Middle frontal gyrus (tissue), 1 donor: Measurements from ENCODE around the gene GNB2.
"Not testable (repeated sequence)": the region's sequence is repeated elsewhere in the genome, so short reads cannot be mapped to it uniquely, and the experiment has no call there.

Experiments used
- DNase-seq: peaks from one replicate; pipeline ENCODE4 v3.0.0-alpha.2; 2015; ENCODE audit warnings: low spot score; ENCODE audit errors: extremely low spot score

The GNB2 gene

DNA sequence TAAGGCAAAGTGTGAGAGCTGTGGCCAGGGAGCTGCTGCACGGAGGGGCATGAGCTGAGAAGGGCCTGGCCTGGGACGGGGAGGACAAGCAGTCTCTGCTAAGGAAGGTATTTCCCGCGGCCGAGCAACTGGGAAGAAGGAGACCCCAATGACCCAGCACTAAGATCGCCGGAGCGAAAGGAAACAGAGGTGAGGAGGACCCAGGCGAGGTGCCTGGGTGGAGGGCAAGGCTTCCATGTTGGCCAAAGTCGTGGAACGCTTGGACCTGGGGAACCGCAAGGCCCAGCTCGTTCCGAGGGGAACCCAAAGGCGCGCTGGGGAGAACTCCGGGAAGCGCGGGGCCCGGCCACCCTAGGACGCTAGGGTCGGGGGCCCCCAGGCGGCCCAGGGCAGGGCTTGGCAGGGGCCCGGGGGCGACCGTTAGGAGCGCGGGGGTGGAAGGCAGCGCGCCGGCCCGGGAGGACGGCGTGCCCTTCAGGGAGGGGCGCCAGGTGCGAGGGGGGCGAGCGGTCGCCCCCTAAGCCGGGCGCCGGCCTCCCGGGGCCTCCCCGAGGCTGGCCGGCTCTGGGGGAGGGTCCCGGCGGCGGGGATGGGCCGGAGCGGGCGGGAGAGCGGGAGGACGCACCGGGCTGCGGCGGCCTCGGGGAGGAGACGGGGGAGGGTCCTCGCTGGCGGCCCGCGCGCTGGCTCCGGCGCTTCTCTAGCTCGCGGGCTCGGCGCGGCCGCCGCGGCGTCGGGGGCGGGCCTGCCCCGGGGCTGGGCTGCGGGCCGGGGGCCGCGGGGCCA, 20.0 kb downstream of the GNB2 start:
- no peak for DNase-seq

DNA sequence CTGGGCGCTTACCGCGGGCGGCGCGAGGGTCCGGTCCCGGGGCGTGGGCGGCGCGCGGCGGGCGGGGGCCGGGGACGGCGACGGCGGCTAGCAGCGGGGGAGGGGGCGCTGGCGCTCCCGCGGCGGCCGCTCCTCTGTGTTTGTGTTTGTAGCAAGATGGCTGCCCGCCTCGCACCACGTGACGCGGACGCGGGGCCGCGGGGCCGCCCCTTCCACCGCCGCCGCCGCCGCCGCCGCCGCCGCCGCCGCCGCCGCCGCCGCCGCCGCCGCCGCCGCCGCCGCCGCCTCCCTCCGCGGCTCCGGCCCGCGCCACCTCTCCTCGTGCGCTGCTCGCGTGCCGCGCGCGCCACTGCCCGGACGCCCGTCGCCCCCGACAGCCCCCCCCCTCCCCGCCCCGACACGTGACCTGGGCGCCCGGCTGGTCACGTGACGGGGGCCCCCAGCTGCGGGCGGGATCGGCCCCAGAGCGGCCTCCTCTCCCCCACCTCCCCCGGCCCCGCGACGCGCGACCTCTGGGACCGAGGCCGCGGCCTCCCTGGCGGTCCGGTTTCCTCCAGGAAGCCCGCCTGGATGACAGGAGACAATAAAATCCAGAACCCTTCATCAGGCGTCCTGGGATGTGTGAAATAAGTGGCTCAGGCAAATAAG, 20.7 kb downstream of the GNB2 start, which contains the start of gene GIGYF1:
GIGYF1 (minus strand) TSS at position 153 of the 648 bp plus-strand sequence. CDS start 6,012 bp downstream, outside the sequence.
- no peak for DNase-seq

DNA sequence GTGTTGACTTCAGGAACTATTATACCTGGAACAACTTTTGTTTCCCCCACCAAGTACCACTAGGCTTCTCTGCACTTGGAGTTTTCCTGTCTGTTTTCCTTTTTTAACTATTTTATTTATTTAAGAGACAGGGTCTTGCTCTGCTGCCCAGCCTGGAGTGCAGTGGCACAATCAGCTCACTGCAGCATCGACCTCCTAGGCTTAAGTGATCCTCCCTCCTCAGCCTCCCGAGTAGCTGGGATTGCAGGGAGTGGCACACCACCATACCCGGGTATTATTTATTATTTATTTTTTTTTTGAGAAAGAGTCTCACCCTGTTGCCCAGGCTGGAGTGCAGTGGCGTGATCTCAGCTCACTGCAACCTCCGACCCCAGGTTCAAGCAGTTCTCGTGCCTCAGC, 22.6 kb downstream of the GNB2 start:
- DNase-seq: no peak

DNA sequence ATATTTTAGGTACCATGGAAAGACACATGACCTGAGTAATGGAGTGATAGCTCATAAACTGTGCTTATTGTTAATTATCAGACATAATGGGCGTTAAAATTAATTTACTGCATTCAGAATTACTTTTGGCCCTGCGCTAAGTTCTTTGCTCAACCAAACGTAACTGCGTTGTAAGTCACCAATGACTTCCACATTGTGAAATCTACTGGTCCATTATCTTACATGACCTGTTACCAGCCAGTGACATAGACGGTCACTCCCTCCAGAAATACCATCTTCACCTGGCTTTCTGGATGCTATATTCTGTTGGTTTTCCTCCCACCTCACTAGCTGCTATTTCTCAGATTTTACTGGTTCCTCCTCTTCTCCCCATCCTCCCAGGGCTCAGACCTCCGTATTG, 25.5 kb downstream of the GNB2 start:
- no peak for DNase-seq

DNA sequence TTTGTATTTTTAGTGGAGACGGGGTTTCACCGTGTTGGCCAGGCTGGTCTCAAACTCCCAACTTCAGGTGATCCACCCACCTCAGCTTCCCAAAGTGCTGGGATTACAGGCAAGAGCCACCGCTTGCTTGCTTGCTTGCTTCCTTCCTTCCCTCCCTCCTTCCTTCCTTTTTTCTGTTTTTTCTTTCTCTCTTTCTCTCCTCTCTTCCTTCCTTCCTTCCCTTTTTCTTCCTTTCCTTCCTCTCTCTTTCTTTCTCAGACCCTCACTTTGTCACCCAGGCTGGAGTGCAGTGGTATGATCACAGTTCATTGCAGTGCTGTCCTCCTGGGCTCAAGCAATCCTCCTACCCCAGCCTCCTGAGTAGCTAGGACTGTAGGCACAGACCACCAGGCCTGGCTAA, 27.5 kb downstream of the GNB2 start:
- not testable (repeated sequence) for DNase-seq

DNA sequence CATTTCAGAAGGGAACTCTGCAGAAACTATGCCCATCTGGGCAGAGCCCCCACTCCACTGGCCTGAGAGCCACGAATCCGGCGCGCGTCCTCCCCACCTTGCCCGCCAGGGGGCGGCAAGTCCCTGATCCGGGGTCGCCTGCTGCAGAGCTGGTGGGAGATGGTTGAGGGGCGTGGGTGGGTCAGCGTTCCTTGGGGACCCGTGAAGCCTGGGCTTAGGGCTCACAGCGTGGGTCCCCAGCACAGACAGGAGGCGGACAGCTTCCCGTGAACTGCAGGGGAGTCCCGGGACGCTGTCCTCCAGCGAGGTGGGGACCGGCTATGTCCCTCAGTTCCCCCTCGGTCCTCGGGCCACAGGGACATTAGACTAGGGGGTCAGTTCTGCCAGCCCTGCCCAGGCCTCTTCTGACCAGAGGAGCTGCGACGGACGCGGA, 31.8 kb downstream of the GNB2 start:
- DNase-seq: peak; percentile 51

DNA sequence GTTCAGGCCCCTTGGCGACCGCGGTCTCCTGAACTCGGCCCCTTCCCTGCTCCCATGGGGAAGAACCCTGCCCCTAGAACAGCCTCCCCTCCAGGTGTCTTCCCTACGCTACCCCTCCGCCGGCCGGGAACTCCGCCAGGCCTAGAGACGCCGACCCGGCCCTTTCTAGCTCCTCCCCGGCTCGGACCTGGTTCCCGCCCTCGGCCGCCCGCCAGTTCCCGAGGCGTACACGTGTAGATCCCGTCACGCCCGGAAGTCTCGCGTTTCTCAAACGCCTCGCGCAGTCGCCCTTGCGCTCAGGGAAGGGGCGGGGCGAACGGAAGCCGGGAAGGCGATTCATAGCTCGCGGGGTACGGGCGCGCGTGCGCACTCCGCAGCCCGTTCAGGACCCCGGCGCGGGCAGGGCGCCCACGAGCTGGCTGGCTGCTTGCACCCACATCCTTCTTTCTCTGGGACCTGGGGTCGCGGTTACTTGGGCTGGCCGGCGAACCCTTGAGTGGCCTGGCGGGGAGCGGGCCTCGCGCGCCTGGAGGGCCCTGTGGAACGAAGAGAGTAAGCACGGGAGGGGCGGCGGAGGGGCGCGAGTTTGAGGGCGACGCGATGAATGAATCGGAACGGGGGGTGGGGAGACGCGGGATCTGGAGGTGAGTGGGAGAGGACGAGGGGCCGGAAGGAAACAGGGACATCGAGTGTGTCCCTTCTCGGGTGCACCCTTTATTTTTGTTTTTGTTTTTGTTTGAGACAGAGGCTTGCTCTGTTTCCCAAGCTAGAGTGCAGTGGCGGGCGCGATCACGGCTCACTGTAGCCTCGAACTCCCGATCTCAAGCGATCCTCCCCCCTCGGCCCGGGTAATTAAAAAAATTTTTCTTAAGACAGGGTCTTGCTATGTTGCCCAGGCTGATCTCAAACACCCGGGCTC, 32.5 kb downstream of the GNB2 start, which contains the start of gene POP7:
POP7 (plus strand) TSS at position 369 of the 919 bp plus-strand sequence. CDS start 710 bp downstream, outside the sequence.
- peak; percentile 94 for DNase-seq

DNA sequence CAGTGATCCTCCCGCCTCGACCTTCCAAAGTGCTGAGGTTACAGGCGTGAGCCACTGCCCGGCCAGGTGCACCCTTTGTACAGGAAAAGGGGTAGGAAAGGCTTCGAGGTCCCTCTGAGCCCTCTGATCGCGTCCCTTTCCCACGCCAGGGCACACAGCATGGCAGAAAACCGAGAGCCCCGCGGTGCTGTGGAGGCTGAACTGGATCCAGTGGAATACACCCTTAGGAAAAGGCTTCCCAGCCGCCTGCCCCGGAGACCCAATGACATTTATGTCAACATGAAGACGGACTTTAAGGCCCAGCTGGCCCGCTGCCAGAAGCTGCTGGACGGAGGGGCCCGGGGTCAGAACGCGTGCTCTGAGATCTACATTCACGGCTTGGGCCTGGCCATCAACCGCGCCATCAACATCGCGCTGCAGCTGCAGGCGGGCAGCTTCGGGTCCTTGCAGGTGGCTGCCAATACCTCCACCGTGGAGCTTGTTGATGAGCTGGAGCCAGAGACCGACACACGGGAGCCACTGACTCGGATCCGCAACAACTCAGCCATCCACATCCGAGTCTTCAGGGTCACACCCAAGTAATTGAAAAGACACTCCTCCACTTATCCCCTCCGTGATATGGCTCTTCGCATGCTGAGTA, 33.3 kb downstream of the GNB2 start:
- DNase-seq: no peak

DNA sequence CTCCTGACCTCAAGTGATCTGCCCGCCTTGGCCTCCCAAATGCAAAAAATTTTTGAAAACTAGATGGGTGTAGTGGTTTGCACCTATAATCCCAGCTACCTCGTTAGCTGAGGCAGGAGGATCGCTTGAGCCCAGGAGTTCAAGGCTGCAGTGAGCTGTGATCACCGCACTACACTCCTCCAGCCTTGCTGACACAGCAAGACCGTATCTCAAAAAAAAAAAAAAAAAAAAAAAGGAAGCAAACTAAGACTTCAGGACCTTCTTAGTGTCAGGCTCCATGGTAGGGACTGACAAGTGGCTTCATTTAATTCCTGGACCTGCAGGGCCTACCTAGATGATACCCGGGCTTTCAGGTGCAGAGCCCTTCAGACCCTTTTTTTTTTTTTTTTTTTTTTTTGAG, 34.9 kb downstream of the GNB2 start:
- no peak for DNase-seq

DNA sequence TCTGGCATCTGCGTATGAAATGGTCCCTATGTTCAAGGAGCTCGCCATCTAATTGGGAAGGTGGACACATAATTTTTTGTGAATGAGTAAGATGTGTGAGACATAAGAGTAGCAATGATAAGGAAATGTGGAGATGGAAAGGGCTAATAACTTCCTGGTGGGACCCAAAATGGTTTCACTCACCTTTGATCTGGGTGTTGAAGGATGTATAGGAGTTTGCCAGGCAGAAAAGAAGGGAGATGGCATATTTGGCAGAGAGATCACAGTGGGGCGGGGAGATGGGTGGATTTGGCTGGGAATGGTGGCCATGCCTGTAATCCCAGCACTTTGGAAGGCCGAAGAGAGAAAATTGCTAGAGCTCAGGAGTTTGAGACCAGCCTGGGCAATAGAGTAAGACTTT, 36.9 kb downstream of the GNB2 start:
- DNase-seq: no peak

DNA sequence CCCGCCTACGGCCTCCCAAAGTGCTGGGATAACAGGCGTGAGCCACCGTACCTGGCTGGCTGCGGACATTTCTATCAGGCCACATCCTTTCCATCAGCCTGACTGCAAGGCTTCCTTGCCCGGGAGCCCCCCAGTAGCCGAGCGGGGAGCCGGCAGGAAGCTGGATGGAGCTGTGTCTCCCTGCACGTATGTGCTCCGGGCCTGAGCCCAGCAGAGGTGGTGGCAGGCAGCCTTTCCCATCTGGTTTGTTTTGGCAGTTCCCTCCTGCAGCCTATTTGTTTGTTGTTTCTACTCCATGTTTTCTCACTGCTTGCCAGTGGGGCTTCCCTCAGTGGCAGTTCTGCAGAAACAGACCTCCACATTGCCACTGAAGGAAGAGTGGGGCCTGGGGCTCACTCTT, 37.8 kb downstream of the GNB2 start:
- DNase-seq: no peak

DNA sequence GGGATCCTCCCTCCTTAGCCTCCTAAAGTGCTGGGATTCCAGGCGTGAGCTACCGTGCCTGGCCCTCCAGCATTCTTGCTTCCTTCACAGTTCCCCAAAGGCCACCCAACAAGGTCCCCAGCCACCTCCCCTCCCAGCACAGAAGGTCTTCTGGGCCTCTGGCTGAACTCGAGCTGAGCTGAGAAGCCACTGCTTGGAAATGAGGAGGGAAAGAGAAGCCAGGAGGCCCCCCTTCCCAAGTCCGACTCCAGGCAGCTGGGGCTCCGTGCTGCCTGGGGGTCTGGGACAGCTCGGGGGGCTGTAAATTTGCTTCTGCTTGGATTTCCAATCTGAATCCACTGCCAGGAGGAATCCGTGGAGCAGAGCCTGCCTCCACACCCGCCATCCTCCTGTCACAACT, 41.2 kb downstream of the GNB2 start:
- no peak for DNase-seq

DNA sequence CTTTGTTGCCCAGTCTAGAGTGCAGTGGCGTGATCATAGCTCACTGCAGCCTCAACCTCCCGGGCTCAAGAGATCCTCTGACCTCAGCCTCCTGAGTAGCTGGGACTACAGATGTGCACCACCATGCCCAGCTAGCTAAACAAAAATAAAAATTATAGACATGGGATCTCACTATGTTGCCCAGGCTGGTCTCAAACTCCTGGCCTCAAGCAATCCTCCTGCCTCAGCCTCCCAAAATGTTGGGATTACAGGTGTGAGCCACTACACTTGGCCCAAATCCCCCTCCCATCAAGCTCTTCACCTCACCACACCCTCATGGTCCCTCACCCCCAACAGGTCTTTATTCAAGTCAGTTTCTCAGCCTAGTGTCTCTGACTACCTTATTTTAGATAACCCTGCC, 43.5 kb downstream of the GNB2 start:
- not testable (repeated sequence) for DNase-seq

DNA sequence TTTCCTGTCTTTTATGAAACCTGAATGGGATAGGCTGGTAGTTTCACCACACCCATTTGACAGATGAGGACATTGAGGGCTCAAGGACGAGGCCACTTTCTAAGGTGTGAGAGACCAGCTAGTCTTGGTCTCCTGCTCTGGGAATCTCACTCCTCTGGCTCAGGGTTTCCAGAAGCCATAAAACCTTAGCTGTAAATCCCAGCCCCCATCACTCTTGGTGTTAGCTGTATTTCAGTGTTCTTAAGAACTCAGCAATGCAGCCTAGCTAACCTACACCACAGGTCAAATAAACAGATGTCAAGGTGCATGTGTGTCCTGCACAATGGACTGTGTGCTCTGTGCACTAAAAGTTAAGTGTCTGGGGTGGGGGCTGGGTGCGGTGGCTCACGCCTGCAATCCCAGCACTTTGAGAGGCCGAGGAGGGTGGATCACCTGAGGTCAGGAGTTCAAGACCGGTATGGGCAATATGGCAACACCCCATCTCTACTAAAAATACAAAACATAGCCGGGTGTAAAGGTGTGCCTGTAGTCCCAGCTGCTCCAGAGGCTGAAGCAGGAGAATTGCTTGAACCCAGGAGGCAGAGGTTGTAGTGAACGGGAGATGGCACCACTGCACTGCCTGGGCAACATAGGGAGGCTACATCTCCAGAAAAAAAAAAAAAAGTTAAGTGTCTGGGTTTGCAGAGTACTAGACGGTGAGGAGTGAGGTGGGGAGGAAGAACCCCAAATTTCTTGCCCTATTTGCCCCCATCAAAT, 46.2 kb downstream of the GNB2 start:
- no peak for DNase-seq

DNA sequence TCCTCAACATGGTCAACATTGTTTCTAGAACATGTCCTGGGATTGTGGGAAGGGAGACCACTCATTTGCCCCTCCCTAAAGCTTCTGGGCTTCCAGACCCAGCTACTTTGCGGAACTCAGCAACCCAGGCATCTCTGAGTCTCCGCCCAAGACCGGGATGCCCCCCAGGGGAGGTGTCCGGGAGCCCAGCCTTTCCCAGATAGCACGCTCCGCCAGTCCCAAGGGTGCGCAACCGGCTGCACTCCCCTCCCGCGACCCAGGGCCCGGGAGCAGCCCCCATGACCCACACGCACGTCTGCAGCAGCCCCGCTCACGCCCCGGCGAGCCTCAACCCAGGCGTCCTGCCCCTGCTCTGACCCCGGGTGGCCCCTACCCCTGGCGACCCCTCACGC, 46.7 kb downstream of the GNB2 start, which contains the start of gene EPO:
EPO (plus strand) TSS at position 190 of the 392 bp plus-strand sequence. CDS start 513 bp downstream, outside the sequence.
- no peak for DNase-seq

DNA sequence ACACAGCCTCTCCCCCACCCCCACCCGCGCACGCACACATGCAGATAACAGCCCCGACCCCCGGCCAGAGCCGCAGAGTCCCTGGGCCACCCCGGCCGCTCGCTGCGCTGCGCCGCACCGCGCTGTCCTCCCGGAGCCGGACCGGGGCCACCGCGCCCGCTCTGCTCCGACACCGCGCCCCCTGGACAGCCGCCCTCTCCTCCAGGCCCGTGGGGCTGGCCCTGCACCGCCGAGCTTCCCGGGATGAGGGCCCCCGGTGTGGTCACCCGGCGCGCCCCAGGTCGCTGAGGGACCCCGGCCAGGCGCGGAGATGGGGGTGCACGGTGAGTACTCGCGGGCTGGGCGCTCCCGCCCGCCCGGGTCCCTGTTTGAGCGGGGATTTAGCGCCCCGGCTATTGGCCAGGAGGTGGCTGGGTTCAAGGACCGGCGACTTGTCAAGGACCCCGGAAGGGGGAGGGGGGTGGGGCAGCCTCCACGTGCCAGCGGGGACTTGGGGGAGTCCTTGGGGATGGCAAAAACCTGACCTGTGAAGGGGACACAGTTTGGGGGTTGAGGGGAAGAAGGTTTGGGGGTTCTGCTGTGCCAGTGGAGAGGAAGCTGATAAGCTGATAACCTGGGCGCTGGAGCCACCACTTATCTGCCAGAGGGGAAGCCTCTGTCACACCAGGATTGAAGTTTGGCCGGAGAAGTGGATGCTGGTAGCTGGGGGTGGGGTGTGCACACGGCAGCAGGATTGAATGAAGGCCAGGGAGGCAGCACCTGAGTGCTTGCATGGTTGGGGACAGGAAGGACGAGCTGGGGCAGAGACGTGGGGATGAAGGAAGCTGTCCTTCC, 47.3 kb downstream of the GNB2 start:
- DNase-seq: no peak

DNA sequence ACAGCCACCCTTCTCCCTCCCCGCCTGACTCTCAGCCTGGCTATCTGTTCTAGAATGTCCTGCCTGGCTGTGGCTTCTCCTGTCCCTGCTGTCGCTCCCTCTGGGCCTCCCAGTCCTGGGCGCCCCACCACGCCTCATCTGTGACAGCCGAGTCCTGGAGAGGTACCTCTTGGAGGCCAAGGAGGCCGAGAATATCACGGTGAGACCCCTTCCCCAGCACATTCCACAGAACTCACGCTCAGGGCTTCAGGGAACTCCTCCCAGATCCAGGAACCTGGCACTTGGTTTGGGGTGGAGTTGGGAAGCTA, 47.9 kb downstream of the GNB2 start:
- DNase-seq: no peak

DNA sequence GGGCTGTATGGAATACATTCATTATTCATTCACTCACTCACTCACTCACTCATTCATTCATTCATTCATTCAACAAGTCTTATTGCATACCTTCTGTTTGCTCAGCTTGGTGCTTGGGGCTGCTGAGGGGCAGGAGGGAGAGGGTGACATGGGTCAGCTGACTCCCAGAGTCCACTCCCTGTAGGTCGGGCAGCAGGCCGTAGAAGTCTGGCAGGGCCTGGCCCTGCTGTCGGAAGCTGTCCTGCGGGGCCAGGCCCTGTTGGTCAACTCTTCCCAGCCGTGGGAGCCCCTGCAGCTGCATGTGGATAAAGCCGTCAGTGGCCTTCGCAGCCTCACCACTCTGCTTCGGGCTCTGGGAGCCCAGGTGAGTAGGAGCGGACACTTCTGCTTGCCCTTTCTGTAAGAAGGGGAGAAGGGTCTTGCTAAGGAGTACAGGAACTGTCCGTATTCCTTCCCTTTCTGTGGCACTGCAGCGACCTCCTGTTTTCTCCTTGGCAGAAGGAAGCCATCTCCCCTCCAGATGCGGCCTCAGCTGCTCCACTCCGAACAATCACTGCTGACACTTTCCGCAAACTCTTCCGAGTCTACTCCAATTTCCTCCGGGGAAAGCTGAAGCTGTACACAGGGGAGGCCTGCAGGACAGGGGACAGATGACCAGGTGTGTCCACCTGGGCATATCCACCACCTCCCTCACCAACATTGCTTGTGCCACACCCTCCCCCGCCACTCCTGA, 49.1 kb downstream of the GNB2 start:
- no peak for DNase-seq

DNA sequence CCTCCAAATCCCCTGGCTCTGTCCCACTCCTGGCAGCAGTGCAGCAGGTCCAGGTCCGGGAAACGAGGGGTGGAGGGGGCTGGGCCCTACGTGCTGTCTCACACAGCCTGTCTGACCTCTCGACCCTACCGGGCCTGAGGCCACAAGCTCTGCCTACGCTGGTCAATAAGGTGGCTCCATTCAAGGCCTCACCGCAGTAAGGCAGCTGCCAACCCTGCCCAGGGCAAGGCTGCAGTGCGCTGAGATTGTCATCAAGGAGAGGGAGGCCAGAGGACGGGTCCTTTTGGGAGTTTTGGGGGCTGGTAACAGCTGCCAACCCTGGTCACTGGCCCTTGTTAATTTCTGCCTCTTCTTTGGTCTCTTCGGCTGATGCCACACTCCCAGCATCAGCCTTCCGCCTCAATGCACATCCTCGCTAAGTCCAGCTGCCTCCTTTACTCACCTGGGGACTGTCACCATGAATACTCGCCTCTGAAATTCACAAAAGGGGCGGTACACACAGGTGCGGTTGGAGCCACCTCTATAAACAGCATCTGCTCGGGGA, 50.3 kb downstream of the GNB2 start:
- DNase-seq: no peak
